Left renal cortex interstitium (tissue), 4 donors: ENCODE data around the gene TKFC. TPM values are rescaled to one million over a fixed set of nuclear protein-coding genes. Genes with fewer than 3 reads are reported as not detected.

ENCODE experiments used
- DNase-seq, 4 donors: peaks; one replicate each; pipeline ENCODE4 v3.0.0-alpha.2; 2013; ENCODE audit warnings: low read depth in 4 of 4, low spot score in 2 of 4, missing footprints in 1 of 4
- polyA plus RNA-seq, 4 donors: library from polyadenylated mRNA; unstranded; fragments of 120-200 nt; gene quantifications; one replicate each; pipeline ENCODE4 v1.2.1, GENCODE V29; 2013; ENCODE audit not compliant: insufficient read length in 4 of 4

Gene TKFC, protein sequence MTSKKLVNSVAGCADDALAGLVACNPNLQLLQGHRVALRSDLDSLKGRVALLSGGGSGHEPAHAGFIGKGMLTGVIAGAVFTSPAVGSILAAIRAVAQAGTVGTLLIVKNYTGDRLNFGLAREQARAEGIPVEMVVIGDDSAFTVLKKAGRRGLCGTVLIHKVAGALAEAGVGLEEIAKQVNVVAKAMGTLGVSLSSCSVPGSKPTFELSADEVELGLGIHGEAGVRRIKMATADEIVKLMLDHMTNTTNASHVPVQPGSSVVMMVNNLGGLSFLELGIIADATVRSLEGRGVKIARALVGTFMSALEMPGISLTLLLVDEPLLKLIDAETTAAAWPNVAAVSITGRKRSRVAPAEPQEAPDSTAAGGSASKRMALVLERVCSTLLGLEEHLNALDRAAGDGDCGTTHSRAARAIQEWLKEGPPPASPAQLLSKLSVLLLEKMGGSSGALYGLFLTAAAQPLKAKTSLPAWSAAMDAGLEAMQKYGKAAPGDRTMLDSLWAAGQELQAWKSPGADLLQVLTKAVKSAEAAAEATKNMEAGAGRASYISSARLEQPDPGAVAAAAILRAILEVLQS
- 10 to 100 TPM; 47.2 to 67.9 (median 58.9) TPM for polyA plus RNA-seq

DNA sequence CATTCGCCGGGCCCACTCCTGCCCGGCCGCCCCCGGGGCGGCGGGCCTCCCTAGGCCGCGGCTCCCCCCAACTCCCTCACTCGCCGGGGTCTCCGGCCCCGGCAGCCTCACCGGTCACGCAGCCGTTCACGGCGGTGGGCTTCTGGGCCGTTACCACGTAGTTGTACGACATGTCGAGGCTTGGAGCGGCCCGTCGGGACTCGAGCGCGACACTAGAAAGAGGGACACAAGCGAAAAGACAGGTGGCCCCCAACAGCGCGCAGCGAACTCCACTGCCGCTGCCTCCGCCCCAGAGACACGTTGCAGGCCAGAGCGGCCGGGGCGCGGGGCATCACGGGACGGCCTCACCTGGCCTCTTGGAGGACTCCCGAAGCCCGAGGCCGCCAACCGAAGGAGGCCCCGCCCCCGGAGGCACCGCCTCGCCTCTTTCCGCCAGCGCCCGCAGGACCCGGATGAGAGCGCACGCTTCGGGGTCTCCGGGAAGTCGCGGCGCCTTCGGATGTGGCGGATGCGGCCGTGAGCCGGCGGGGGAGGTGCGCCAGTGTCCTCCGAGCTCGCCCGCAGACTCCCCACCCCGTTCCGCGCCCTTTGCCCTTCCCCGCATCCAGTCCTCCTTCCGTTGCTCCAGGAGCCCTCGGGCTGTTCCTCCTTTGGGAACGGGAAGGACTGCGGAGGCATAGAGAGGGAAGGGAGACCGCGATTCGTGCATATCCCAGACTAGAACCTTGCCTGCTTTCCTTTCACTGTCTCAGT, at the start of gene TKFC, which contains the start of gene DDB1:
Gene TKFC, plus strand, starts transcription at position 432 of the 753 bp plus-strand sequence. CDS start 1,501 bp downstream, outside the sequence.
Gene DDB1, minus strand, starts transcription at position 309 of the 753 bp plus-strand sequence. Its CDS starts 137 bp downstream, at position 172.
- peak; percentile 72 to 96 (median 82) for DNase-seq

DNA sequence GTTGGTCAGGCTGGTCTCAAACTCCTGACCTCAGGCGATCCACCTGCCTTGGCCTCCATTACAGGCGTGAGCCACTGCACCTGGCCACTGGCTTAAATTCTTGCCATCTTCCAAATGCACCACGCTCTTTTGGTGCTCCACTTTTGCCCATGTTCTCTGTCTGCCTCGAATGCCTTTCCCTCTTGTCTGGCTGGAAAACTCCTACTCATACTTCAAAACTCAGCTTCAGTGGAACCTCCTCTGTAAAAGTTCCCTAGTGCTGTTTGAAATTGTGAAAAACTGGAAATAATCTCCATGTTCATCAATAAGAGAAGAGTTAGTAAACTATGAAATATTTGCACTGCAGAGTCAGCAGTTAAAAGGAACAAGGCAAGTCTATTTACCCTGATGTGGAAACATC, 49.4 kb upstream of the TKFC start:
- no peak for DNase-seq

DNA sequence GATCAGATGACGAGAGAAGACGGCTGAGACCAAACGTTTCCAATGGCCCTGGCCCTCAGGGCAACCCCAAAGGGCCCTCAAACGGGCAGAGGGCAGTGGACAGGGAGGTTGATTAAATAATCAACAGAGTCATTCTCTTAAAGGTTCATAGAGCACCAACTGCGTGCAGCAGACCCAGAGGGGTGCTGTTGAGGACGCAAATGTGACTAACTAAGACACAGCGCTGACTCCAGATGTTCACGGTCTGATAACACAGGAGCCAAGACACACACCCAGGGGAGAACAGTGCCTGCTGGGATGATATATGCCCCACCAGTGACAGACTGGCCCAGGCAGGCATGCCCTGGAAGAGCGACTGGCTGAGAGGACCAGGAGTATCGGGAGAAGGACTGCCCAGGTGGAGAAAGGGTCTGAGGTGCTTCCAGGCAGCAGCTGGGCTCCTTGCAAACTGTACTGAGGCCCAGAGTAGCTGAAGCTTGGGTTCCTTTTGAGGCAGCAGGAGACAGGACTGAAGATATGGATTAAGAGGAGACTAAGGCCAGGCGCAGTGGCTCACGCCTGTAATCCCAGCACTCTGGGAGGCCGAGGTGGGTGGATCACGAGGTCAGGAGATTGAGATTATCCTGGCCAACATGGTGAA, 45.6 kb upstream of the TKFC start:
- no peak for DNase-seq

DNA sequence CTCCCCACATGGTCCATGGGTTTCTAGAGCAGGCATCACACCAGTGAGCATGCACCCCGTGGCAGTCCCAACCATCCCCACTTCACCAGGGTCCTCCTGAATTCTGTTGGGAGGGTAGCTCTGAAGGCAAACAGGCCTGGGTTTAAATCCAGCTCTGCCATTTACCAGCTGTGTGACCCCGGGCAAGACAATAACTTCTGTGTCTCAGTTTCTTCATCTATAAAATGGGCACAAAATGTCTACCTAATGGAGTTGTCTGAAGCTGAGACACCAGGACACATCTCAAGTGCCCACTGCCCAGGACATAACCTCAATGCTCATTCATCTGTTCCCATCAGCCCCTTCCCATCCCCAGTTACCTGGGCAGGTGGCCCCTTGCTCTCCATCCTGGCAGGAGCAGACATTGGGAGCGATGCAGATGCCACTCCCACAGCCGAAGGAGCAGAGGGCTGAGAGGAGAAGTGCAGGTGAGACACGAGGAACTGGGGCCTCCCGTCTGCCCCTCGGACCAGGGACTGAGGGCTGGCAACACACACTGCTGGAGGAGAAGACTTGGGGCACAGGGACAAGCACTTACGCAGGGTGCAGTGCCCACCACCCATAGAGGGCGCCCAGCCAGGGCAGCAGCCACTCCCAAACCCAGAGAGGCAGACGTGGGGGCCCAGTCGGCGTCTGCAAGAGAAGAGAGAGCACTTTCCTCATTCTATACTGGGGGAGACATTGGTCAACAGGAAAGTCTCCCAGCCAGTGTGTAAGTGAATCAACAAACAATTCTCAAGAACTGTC, 41.9 kb upstream of the TKFC start:
- DNase-seq = no peak

DNA sequence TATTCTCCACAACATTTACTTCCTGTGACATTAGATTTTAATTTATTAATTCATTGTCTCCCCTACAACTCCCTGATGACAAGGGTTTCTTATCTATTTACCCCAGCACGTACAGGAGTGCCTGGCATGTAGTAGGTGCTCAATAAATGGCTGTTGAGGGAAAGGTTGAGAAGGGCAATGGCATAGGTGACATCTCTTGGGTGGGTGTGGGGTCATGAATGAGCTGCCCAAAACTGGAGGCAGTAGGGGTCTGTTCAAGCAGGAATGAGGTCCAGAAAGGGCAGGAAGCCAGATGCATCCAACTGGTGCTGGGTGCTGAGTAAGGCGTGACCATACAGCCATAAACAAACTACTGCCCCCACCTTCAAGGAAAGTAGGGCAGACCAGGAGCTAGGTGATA, 40.7 kb upstream of the TKFC start:
- no peak for DNase-seq

DNA sequence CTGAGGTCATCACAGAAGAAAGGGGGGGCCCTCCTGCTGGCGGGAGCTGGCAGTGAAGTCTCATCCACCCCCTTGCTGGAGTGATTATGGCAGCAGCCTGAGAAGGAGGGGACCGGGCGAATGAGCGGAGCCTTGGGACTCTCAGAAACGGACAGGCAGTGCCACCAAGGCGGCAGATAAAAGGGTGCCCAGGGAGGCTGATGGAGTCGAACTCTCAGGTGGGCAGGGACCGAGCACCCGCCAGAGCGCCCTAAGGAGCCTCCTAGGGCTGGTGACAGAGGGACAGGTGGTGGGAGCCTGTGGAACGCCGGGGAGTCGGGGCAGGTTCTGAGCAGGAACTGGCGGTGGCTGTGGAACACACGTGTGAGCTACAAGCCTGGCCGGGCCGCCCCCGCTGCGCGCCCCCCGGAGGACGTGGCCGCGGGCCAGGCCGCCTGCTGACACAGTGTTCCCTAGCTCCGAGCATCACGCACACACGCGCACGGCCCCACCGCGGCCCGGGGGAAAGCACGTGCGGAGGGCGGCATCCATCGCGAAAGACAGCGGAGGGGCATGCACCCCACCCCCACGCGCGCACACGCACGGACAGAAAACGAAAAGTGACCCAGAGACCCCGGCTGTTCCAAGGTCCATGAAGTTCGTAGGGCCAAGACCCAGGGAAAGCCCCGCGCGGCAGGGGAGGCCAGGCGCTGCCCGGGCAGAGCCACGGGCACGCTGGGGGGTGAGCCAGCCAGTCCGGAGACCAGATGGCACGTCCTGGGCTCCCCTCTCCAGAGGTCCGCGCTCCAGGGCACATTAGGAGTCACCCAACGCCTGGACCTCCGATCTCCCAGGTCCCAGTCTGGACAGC, 38.9 kb upstream of the TKFC start:
- DNase-seq = peak in 1 of 4 donors; percentile 19

DNA sequence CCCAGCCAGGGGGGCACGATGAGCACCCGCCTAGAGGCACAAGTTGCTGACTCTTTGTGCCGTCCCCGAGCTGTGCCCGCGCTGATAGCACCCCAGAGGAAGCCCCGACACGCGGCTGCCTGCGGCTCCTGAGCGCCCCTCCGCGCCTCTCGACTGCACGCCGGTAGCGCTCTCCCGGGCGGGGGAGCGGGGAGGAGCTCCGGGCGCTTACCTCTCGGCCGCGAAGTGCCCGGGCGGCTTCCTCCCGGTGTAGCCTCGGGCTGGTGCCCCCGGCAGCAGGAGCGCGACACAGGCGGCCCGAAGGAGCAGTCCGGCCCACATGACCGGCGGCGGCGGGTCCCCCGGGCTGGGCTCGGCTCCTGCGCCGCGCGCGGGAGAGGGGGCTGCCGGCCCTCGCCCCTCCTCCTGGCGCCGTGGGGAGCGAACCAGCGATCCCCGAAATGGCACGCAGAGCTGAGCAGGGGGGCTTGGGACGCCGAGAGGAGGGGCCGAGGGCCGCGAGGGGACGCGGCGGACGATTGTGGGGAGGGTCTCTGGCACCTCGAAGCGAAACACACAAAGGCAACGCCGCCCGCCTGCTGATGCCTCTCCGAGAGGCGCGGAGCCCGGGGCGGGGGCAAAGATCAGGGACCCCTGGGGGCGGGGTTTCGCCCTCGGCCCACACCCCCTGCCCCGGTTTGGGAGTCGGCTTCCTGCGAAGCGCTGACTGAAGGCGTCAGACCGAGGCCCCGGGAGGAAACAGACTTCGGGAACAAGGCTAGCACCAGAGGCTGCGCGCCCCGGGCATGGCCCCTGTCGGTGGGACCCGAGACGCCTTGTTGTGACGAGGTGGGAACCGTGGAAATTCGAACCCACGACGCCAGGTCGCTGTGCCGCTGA, 38.1 kb upstream of the TKFC start, which contains the start of gene VWCE:
Gene VWCE, minus strand, starts transcription at position 600 of the 879 bp plus-strand sequence. Its CDS starts 279 bp downstream, at position 321.
- DNase-seq = peak in 2 of 4 donors; percentile 40 to 49

DNA sequence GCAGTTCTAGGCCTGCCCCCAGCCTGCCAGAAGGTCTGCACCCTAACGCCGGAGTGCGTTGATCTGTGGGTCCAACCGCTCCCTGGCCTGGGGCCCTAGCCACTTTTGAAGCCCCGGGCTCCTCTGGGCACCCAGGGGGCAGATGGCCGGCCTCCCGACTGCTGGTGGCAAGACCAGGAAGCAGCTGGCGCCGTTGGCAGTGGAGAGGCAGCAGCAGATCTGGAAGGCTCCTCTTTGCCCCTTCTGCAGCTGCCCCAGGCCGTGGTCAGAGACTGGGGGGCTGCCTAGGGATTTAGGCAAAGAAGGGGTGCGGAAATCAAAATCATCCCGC, 37.5 kb upstream of the TKFC start:
- no peak for DNase-seq

DNA sequence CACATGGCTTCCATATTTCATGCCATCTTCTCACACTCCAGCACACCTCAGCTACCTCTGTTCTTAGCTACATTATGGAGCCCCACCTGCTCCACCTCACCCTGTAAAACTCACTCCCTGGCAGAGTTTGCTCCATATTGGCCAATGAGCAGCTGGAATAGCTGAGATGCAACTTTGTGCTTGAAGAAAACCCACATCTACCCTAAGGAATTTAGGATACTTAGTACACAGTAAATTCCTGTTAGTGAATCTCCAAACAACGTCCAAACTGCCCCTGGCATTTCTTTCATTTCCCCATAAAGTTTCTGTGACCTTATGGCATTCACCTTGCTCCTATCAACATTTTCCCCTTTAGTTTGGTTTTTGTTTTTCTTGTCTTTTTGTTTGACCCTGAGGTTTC, 35.7 kb upstream of the TKFC start:
- no peak for DNase-seq

DNA sequence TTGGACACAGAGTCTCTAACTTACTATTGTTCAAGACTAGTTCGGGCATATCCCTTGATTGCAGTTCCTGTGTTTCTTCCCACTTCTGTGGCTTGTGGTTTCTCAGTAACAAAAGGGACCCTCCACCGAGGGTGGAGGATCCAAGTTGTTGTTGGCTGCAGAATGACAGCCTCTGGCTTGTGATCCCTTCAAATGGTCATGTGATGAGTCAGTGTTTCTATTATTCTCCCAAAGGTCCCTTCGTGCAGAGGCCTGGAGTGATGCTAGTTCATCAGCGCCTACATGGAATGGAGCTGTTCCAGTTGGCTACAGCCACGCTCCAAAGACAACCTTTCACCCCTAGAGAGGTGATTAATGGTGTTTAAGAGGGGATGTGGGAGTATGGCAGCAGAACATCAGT, 35.3 kb upstream of the TKFC start:
- no peak for DNase-seq

DNA sequence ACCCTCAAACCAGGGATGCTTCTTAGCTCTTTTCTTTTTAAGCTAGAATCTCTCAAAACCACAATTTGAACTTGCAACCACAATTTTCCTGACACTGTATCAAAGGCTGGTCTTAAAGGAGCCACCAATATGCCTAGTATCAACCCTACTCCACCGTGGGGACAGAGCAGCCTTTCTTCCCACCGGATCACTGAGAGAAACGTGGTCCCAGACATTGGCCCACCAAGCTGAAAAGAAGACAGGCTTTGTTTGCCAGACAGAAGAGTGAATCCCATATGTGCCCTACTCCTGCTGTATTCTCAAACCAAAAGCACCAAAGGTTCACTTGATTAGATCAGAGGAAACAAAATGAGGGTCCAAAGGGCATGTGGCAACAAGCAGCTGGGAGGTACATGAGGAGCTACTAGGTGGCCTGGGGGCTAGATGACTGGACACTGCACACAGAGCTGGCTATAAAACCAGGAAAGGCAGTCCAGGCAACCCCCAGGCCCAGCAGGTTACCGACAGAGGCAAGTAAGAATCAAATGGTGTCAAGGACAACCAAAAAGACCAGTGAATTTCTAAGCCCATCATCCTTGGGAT, 34.3 kb upstream of the TKFC start:
- DNase-seq = no peak

DNA sequence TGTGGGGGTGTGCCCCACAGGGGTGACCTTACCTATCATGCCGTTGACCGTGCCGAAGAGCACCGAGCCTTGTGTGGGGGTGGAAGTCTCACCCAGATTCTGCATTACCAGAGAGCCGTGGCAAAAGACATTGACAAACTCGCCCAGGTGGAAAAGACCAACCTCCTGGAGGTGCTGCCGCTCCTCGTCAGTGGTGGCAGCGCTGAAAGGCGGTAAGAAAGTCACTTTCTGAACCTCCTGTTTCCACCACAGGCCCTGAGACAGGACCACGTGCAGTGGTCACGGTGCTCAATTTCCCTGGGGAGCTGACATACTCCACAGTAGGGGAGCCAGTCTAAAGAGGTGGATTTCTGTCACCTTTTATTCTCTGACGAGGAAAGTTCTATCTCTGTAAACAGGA, 30.5 kb upstream of the TKFC start:
- DNase-seq = no peak

DNA sequence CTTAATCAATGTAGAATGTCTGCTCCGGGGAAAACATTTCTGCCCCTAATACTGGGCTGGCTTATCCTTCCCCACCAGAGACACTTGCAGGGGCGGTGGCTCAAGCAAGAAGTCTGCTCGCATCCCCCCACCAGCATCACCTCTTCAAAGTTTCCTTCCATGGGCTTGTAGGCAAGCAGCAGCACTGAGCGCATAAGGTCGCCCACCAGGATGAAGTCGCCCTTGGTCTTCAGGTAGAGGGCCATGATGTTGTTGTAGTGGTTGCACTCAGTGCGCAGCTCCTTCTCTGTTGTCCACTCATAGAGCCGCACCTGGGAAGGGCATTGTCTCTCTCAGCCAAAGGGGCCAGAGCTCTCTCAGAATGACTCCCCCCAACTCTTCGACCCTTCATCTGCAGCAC, 29.3 kb upstream of the TKFC start:
- DNase-seq = no peak

DNA sequence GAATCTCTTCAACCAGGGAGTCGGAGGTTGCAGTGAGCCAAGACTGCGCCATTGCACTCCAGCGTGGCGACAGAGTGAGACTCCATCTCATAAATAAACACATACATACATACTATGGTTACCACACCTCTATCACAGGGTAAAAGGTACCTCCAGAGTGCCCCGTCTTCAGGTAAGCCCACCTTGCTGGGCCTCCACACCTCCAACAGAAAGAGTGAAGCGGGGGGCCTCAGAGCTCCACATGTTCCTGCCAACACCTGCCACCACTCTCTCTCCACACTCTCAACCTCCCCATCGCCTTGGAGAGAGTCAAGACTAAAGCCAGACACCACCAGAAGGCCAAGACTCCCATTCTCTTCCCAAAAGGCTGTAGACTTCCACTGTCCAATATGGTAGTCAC, 27.6 kb upstream of the TKFC start:
- no peak for DNase-seq

DNA sequence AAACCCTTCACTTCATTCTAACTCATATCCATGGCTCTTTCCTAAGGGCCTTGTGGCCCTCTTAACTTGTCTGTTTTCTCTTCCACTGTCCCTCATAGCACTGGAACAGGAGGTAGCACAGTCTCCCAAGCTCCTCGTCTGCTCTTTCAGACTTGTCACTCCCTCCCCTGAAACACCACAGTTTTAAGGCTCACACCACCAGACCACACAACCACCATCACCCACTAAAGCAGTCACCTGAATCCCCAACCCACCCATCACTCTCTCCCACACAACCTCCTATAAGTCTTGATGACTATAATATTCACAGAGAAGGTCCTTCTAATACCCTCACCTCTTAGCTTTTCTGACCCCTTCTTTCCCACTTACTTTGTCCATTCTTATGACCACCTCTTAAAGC, 26.8 kb upstream of the TKFC start:
- DNase-seq = no peak

DNA sequence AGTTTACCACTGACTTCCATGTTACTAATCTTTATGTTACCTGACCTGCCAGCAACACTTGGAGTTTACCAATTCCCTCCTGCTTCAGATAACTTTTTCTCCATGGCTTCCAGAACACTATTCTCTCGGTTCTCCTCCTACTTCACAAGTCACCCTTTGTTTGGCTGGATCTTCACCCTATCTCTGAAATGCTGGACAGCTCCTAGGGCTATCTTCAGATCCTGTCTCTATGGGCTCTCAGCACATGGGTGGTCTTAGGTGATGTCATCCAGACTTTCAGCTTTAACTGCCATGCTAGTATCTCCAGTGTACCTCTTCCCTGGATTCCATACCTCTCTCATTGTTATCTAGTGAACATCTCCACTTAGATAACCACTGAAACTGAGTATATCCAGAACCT, 25.7 kb upstream of the TKFC start:
- no peak for DNase-seq

DNA sequence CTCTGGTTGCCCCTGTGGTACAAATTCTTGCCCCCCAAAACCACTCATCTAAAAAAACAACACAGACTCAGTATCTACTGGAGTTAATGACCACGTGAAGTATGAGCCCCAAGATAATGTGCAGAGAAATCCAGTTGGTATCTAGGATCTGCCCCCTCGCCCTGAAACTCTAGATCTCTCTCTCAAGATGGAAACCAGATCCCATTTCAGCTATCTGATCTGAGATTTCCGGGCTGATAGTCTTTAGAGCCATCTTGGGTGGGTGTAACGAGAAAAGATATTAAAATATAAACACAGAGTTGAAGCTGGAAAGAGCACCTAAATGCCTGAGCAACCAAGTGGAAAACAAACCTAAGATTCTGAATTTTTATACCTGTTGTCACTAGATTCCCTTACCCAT, 23.9 kb upstream of the TKFC start:
- DNase-seq = no peak

DNA sequence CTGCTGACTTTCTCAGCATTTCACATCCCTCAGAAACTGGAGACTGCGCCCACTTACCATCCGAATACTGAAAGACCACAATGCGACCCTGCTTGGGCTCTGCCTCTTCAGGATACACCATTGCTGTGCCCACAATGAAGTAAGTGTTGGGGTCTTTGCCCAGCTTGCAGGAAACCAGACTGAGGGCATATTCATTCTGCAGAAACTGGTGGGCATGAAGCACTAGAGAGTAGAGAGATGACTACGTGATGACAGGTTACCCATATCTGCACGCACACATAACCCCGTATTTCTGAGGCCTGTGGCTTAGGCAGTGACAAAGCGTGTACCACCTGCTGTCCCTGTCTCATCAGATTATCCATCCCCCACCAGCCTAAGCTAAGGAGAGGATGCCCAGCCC, 23.3 kb upstream of the TKFC start:
- DNase-seq = no peak
